GM18502 (cell line): ENCODE measurements around the gene DUSP5.

Experiments used
- ATAC-seq: cut with Tn5 transposase; IDR thresholded peaks from one replicate; pipeline ENCODE4 v1.9.1; 2021; ENCODE audit warnings: mild to moderate bottlenecking; ENCODE audit not compliant: unreplicated experiment, poor library complexity

The DUSP5 gene

GRCh38 chr10:110479710-110480109 is 18.0 kb upstream of the DUSP5 start:
- no peak for ATAC-seq

GRCh38 chr10:110480387-110480786 is 17.3 kb upstream of the DUSP5 start:
- ATAC-seq: no peak

GRCh38 chr10:110481919-110482318 is 15.8 kb upstream of the DUSP5 start:
- no peak for ATAC-seq

- ATAC-seq: no peak
Observed at GRCh38 chr10:110483633-110484032, 14.1 kb upstream of the DUSP5 start.

GRCh38 chr10:110485541-110485940 is 12.2 kb upstream of the DUSP5 start:
- no peak for ATAC-seq

- no peak for ATAC-seq
Observed at GRCh38 chr10:110486680-110487410, 10.9 kb upstream of the DUSP5 start.

GRCh38 chr10:110487411-110488331 is 10.0 kb upstream of the DUSP5 start:
- ATAC-seq: no peak

- ATAC-seq: no peak
Observed at GRCh38 chr10:110488332-110488681, 9.4 kb upstream of the DUSP5 start.

GRCh38 chr10:110488940-110489339 is 8.8 kb upstream of the DUSP5 start:
- ATAC-seq: no peak

- no peak for ATAC-seq
Observed at GRCh38 chr10:110490640-110491039, 7.1 kb upstream of the DUSP5 start.

- no peak for ATAC-seq
Observed at GRCh38 chr10:110491346-110491745, 6.4 kb upstream of the DUSP5 start.

- no peak for ATAC-seq
Observed at GRCh38 chr10:110492069-110492822, 5.5 kb upstream of the DUSP5 start.

GRCh38 chr10:110493832-110494426 is 3.8 kb upstream of the DUSP5 start:
- ATAC-seq: no peak

- no peak for ATAC-seq
Observed at GRCh38 chr10:110494532-110494931, 3.2 kb upstream of the DUSP5 start.

- no peak for ATAC-seq
Observed at GRCh38 chr10:110495731-110496552, 1.8 kb upstream of the DUSP5 start.

- no peak for ATAC-seq
Observed at GRCh38 chr10:110496553-110497437, 912 bp upstream of the DUSP5 start.

- ATAC-seq: peak; percentile 24
Observed at GRCh38 chr10:110498087-110498981, 627 bp downstream of the DUSP5 start.
